ENCODE data around the gene RPS8. TPM values are rescaled to one million over a fixed set of nuclear protein-coding genes. Genes with fewer than 3 reads are reported as not detected.
"Not testable (repeated sequence)": the region's sequence is repeated elsewhere in the genome, so short reads cannot be mapped to it uniquely, and the experiment has no call there.

The RPS8 gene
- total RNA-seq, 5 donors from 2014 or later (not counting 1 experiment from before 2014, with no cell fraction given) = 2,713 to 2,895 (median 2,873) TPM

DNA sequence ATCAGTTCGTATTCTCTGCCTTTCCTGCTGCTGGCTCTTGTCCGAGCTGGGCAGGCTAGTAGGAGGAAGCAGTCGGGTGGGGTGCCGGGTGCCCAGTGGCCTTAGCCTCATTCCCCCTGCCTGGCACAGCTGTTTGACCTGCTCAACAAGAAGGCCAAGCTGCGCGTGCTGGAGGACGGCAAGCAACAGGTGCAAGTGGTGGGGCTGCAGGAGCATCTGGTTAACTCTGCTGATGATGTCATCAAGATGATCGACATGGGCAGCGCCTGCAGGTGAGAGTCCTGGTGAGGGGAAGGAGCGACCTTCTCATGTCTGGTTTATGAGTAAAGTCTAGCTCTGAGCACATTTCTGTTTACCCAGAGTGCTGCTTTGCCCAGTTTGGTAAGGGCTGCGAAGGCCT lies 16.3 kb upstream of the RPS8 start:
- ATAC-seq (replicated peaks in 1 of 4) (no peak), DNase-seq (no peak)
- no peaks in the 10 kb centered on the region for H3K27me3 ChIP-seq (replicated peaks in 1 of 2; ENCODE audit: control insufficient read depth in 2 of 2, extremely low read depth in 1 of 2, insufficient read depth in 2 of 2, low read length in 1 of 2)
- peaks cover 0 to 7% of the 10 kb centered on the region in 2 donors for H3K36me3 ChIP-seq (ENCODE audit: control insufficient read depth in 2 of 2, extremely low read depth in 1 of 2, insufficient read depth in 1 of 2, low read length in 1 of 2)
- WGBS (ENCODE audit: insufficient coverage) = 99% methylated on average over 11 of the region's 11 CpGs
- H3K9me3 ChIP-seq = no peaks in the 10 kb centered on the region
- H3K9me3 Mint-ChIP-seq = no peaks in the 10 kb centered on the region
- H3K4me1 Mint-ChIP-seq = peaks cover 0 to 7% (median 3%) of the 10 kb centered on the region in 3 donors
- ChIA-PET CTCF (interaction anchor here in 1 of 2 donors (0.5 kb wide), 1 partner anchor 38 kb away, joined by 3 read pairs; no protein-coding TSS in a partner anchor), POLR2A (no interaction called here)
- H3K4me3 Mint-ChIP-seq = no peak overlapping the region
- no peak overlapping the region for H3K4me3 ChIP-seq (ENCODE audit: control insufficient read depth in 1 of 2, extremely low read depth in 1 of 2, low read length in 1 of 2)
- H3K27me3 Mint-ChIP-seq = no peaks in the 10 kb centered on the region
- no peaks in the 10 kb centered on the region for H3K36me3 Mint-ChIP-seq
- no peak overlapping the region for H3K27ac Mint-ChIP-seq
- peaks cover 0 to 7% of the 10 kb centered on the region in 2 experiments for H3K4me1 ChIP-seq (ENCODE audit: control insufficient read depth in 1 of 2, extremely low read depth in 1 of 2, insufficient read depth in 2 of 2, low read length in 2 of 2)
- no peak overlapping the region for H3K27ac ChIP-seq (ENCODE audit: low read length)

DNA sequence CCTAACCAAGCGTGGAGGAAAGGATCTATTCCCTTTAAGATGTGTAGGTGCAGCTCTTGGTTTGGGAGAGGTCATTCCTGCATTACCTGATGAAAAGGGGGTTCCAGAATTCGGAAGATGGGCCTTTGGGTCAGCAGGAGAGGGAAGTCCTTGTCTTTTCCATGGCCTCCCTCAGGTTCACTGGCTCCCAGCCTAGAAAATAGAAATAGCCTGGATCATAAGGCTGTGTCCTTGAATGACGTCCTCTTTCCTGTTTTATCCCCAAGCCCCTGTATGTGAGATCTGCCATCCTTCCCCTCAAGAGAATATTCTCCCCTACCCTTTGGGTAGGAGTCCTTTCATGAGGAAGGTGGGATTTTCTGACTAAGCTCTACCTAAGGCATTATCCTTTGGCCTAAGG lies 14.5 kb upstream of the RPS8 start:
- Mint-ChIP-seq H3K27me3 (no peaks in the 10 kb centered on the region), H3K27ac (no peak overlapping the region), H3K4me1 (peaks cover 0 to 7% (median 3%) of the 10 kb centered on the region in 3 donors), H3K36me3 (no peaks in the 10 kb centered on the region), H3K9me3 (no peaks in the 10 kb centered on the region), H3K4me3 (no peak overlapping the region)
- WGBS (ENCODE audit: insufficient coverage) = 92% methylated on average over 2 of the region's 3 CpGs
- CTCF ChIA-PET = no interaction called here
- no peak for ATAC-seq (replicated peaks in 1 of 4)
- peaks cover 0 to 7% of the 10 kb centered on the region in 2 experiments for H3K4me1 ChIP-seq (ENCODE audit: control insufficient read depth in 1 of 2, extremely low read depth in 1 of 2, insufficient read depth in 2 of 2, low read length in 2 of 2)
- H3K4me3 ChIP-seq (ENCODE audit: control insufficient read depth in 1 of 2, extremely low read depth in 1 of 2, low read length in 1 of 2) = no peak overlapping the region
- no peaks in the 10 kb centered on the region for H3K27me3 ChIP-seq (replicated peaks in 1 of 2; ENCODE audit: control insufficient read depth in 2 of 2, extremely low read depth in 1 of 2, insufficient read depth in 2 of 2, low read length in 1 of 2)
- H3K27ac ChIP-seq (ENCODE audit: low read length) = no peak overlapping the region
- DNase-seq = no peak
- peaks cover 0 to 7% of the 10 kb centered on the region in 2 donors for H3K36me3 ChIP-seq (ENCODE audit: control insufficient read depth in 2 of 2, extremely low read depth in 1 of 2, insufficient read depth in 1 of 2, low read length in 1 of 2)
- no peaks in the 10 kb centered on the region for H3K9me3 ChIP-seq
- POLR2A ChIA-PET = interaction anchor here (0.5 to 0.6 kb wide), 2 partner anchors 310 to 543 kb away, joined by 4 to 5 read pairs; no protein-coding TSS in a partner anchor

DNA sequence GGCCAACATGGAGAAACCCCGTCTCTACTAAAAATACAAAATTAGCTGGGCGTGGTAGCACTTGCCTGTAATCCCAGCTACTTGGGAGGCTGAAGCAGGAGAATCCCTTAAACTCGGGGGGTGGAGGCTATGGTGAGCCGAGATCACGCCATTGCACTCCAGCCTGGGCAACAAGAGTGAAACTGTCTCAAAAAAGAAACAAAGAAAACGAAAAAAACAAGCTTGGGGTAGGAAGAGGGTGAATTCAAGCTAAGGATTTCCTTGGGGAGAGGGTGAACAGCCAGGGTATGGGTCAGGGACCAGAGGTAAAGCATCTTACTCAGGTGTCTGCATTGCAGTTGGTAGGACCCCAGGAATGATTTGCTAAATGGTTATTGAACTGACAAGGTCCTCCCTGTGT lies 8.9 kb upstream of the RPS8 start:
- H3K27ac ChIP-seq (ENCODE audit: low read length); H3K4me3 Mint-ChIP-seq; ATAC-seq (replicated peaks in 1 of 4); H3K27ac Mint-ChIP-seq; H3K36me3 ChIP-seq (ENCODE audit: control insufficient read depth in 2 of 2, extremely low read depth in 1 of 2, insufficient read depth in 1 of 2, low read length in 1 of 2); H3K36me3 Mint-ChIP-seq; H3K27me3 ChIP-seq (replicated peaks in 1 of 2; ENCODE audit: control insufficient read depth in 2 of 2, extremely low read depth in 1 of 2, insufficient read depth in 2 of 2, low read length in 1 of 2); H3K9me3 ChIP-seq; H3K4me1 ChIP-seq (ENCODE audit: control insufficient read depth in 1 of 2, extremely low read depth in 1 of 2, insufficient read depth in 2 of 2, low read length in 2 of 2); H3K9me3 Mint-ChIP-seq; H3K4me1 Mint-ChIP-seq; H3K27me3 Mint-ChIP-seq; DNase-seq; H3K4me3 ChIP-seq (ENCODE audit: control insufficient read depth in 1 of 2, extremely low read depth in 1 of 2, low read length in 1 of 2): not testable (repeated sequence)
- WGBS (ENCODE audit: insufficient coverage) = 98% methylated on average over 4 of the region's 6 CpGs
- CTCF ChIA-PET = interaction anchor here (0.6 to 0.9 kb wide), 2 partner anchors 21 to 38 kb away, joined by 3 read pairs; no protein-coding TSS in a partner anchor
- POLR2A ChIA-PET = interaction anchor here (0.6 to 0.7 kb wide), 2 partner anchors 9 to 531 kb away, joined by 3 read pairs; partner anchors contain the start of gene RPS8 (in 1 of the 2)

DNA sequence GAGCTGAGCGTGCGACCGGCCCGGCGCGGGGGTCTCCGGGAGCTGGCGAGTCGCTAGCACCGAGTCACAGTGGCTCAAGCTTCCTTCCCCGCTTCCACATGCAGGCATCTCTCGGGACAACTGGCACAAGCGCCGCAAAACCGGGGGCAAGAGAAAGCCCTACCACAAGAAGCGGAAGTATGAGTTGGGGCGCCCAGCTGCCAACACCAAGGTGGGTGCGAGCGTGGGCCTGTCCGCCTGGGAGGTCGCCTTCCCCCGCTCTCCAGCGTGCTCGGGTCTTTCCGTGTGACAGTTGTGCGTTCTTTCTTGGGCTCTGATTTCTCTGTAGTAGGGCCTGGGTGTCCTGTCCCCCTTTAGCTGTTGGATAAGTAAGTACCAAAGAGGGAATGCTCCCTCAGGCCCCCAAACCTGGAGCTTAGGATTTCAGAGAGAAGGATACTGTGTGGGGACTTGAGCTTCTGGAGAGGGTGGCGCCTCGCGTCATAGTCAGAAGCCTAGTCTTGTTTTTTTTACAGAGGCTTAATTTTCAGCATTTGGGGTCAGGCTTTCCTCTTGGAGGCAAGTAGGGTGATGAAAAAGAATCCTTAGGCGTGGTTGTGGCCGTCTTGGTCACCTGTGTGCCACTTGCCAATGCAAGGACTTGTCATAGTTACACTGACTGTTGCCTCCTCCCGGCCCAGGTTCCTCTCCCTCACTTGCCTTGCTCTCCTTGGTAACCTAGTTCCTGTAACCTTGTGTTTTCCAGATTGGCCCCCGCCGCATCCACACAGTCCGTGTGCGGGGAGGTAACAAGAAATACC lies 790 bp downstream of the RPS8 start:
- H3K9me3 Mint-ChIP-seq = no peaks in the 10 kb centered on the region

DNA sequence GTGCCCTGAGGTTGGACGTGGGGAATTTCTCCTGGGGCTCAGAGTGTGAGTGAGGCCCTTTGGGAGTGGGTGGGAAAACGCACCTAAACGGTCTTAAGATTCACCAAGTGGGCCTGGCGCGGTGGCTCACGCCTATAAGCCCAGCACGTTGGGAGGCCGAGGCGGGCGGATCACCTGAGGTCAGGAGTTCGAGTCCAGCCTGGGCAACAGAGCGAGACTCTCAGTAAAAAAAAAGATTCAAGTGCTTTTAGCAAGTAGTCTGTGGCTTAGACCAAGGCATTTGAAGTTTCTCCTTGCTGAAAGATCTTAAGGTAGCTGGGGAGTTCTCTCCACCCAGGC lies 1.4 kb downstream of the RPS8 start:
- Histone ChIP-seq H3K36me3 (ENCODE audit: control insufficient read depth in 2 of 2, extremely low read depth in 1 of 2, insufficient read depth in 1 of 2, low read length in 1 of 2) (peaks cover 9 to 42% of the 10 kb centered on the region in 2 donors), H3K9me3 (no peaks in the 10 kb centered on the region), H3K27me3 (replicated peaks in 1 of 2; ENCODE audit: control insufficient read depth in 2 of 2, extremely low read depth in 1 of 2, insufficient read depth in 2 of 2, low read length in 1 of 2) (no peaks in the 10 kb centered on the region), H3K27ac (ENCODE audit: low read length) (peak overlapping the region; percentile 81), H3K4me1 (ENCODE audit: control insufficient read depth in 1 of 2, extremely low read depth in 1 of 2, insufficient read depth in 2 of 2, low read length in 2 of 2) (peaks cover 14 to 30% of the 10 kb centered on the region in 2 experiments), H3K4me3 (ENCODE audit: control insufficient read depth in 1 of 2, extremely low read depth in 1 of 2, low read length in 1 of 2) (peak overlapping the region; percentile 65 to 88)
- no peak for ATAC-seq (replicated peaks in 1 of 4)
- H3K9me3 Mint-ChIP-seq = no peaks in the 10 kb centered on the region
- 8% methylated on average over 7 of the region's 12 CpGs for WGBS (ENCODE audit: insufficient coverage)
- peaks cover 33 to 39% (median 37%) of the 10 kb centered on the region in 3 donors for H3K4me1 Mint-ChIP-seq
- no peaks in the 10 kb centered on the region for H3K27me3 Mint-ChIP-seq
- peaks cover 35% of the 10 kb centered on the region for H3K36me3 Mint-ChIP-seq
- ChIA-PET CTCF (interaction anchor here (0.8 to 2.5 kb wide), 5 partner anchors 10 to 564 kb away, joined by 3 to 37 read pairs (median 3); partner anchors contain the start of genes MUTYH (in 1 of the 2), RNU5D-1 (in 1 of the 2) and TOE1 (in 1 of the 2)), POLR2A (interaction anchor here in 1 of 2 donors (0.6 to 0.7 kb wide), 2 partner anchors 23 to 531 kb away, joined by 3 read pairs; no protein-coding TSS in a partner anchor)
- no peak for DNase-seq
- H3K27ac Mint-ChIP-seq = peak overlapping the region; percentile 93 to 94
- peak overlapping the region; percentile 92 to 94 (median 93) for H3K4me3 Mint-ChIP-seq

More for the DNA sequence above, 790 bp downstream of the RPS8 start:
- Mint-ChIP-seq H3K4me1 (peaks cover 33 to 39% (median 37%) of the 10 kb centered on the region in 3 donors), H3K4me3 (peak overlapping the region; percentile 92 to 94 (median 93)), H3K27me3 (no peaks in the 10 kb centered on the region), H3K36me3 (peaks cover 29% of the 10 kb centered on the region), H3K27ac (peak overlapping the region; percentile 93 to 94)
- peaks cover 8 to 36% of the 10 kb centered on the region in 2 donors for H3K36me3 ChIP-seq (ENCODE audit: control insufficient read depth in 2 of 2, extremely low read depth in 1 of 2, insufficient read depth in 1 of 2, low read length in 1 of 2)
- H3K4me3 ChIP-seq (ENCODE audit: control insufficient read depth in 1 of 2, extremely low read depth in 1 of 2, low read length in 1 of 2) = peak overlapping the region; percentile 65 to 88
- no peaks in the 10 kb centered on the region for H3K9me3 ChIP-seq
- CTCF ChIA-PET = interaction anchor here (0.6 to 2.5 kb wide), 11 partner anchors 9 to 564 kb away, joined by 3 to 37 read pairs (median 4); partner anchors contain the start of genes HECTD3 (in 1 of the 2), MUTYH (in 1 of the 2), RNU5D-1 (in 1 of the 2) and TOE1 (in 1 of the 2)
- H3K27ac ChIP-seq (ENCODE audit: low read length) = peak overlapping the region; percentile 81
- peaks cover 14 to 30% of the 10 kb centered on the region in 2 experiments for H3K4me1 ChIP-seq (ENCODE audit: control insufficient read depth in 1 of 2, extremely low read depth in 1 of 2, insufficient read depth in 2 of 2, low read length in 2 of 2)
- peak in 16 of 35 experiments; percentile 31 to 61 (median 42) for DNase-seq
- POLR2A ChIA-PET = interaction anchor here (0.6 to 2.0 kb wide), 8 partner anchors 8 to 236 kb away, joined by 3 to 14 read pairs (median 3); partner anchors contain the start of genes BTBD19 (in 1 of the 2), PLK3 (in 1 of the 2), RNU5D-1 (in 1 of the 2) and UROD (in 1 of the 2)
- peak; percentile 31 to 43 (median 37) for ATAC-seq (replicated peaks in 1 of 4)
- 2% methylated on average over 29 of the region's 36 CpGs for WGBS (ENCODE audit: insufficient coverage)
- H3K27me3 ChIP-seq (replicated peaks in 1 of 2; ENCODE audit: control insufficient read depth in 2 of 2, extremely low read depth in 1 of 2, insufficient read depth in 2 of 2, low read length in 1 of 2) = no peaks in the 10 kb centered on the region

DNA sequence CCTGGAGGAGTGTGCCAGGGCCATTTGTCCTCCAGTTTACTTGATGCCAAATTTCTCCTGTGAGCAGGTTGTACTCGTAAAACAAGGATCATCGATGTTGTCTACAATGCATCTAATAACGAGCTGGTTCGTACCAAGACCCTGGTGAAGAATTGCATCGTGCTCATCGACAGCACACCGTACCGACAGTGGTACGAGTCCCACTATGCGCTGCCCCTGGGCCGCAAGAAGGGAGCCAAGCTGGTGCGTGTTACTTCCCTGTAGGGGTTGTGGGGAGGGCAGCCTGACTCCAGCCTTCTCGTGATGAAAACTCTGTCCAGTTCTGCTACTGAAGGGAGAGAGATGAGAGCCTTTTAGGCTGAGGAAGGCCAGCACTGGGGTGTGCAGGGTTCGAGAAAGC lies 2.2 kb downstream of the RPS8 start:
- Mint-ChIP-seq H3K27ac (peak overlapping the region; percentile 93 to 94), H3K9me3 (no peaks in the 10 kb centered on the region), H3K27me3 (no peaks in the 10 kb centered on the region), H3K36me3 (peaks cover 35% of the 10 kb centered on the region), H3K4me1 (peaks cover 33 to 40% (median 37%) of the 10 kb centered on the region in 3 donors), H3K4me3 (peak overlapping the region; percentile 92 to 94 (median 93))
- POLR2A ChIA-PET = interaction anchor here in 1 of 2 donors (0.6 kb wide), 1 partner anchor 39 kb away, joined by 3 read pairs; no protein-coding TSS in a partner anchor
- Histone ChIP-seq H3K4me3 (ENCODE audit: control insufficient read depth in 1 of 2, extremely low read depth in 1 of 2, low read length in 1 of 2) (no peak overlapping the region), H3K9me3 (no peaks in the 10 kb centered on the region), H3K27me3 (replicated peaks in 1 of 2; ENCODE audit: control insufficient read depth in 2 of 2, extremely low read depth in 1 of 2, insufficient read depth in 2 of 2, low read length in 1 of 2) (no peaks in the 10 kb centered on the region), H3K27ac (ENCODE audit: low read length) (peak overlapping the region; percentile 24), H3K36me3 (ENCODE audit: control insufficient read depth in 2 of 2, extremely low read depth in 1 of 2, insufficient read depth in 1 of 2, low read length in 1 of 2) (peaks cover 9 to 42% of the 10 kb centered on the region in 2 donors), H3K4me1 (ENCODE audit: control insufficient read depth in 1 of 2, extremely low read depth in 1 of 2, insufficient read depth in 2 of 2, low read length in 2 of 2) (peaks cover 14 to 30% of the 10 kb centered on the region in 2 experiments)
- ATAC-seq (replicated peaks in 1 of 4) = no peak
- no peak for DNase-seq
- CTCF ChIA-PET = interaction anchor here in 1 of 2 donors (0.5 to 0.6 kb wide), 2 partner anchors 10 to 45 kb away, joined by 3 to 8 read pairs; no protein-coding TSS in a partner anchor
- WGBS (ENCODE audit: insufficient coverage) = 63% methylated on average over 9 of the region's 14 CpGs

Measured in T-cell (primary cell).